HEK293 (cell line): ENCODE data around the gene PKP4.

Experiments used
- CTCF ChIA-PET: fragments of 350-600 bp; formaldehyde crosslinking; extraction: SDS; loops from one replicate; lab custom pipeline; 2021; ENCODE audit warnings: antibody characterized with exemption; lab: Yijun Ruan, JAX
- POLR2A ChIA-PET: fragments of 300-600 bp; formaldehyde crosslinking; extraction: SDS; loops from one replicate; lab custom pipeline; 2020; ENCODE audit warnings: antibody characterized with exemption, inconsistent platforms; lab: Yijun Ruan, JAX
- H3K27ac ChIP-seq: fragments of 200-500 bp; sonication (Bioruptor generic); 2 replicates; pipeline ENCODE4 v1.5.1; 2014; ENCODE audit warnings: low read depth, low read length, control low read depth, inconsistent platforms; ENCODE audit errors: extremely low read depth
- H3K36me3 ChIP-seq, 2 experiments: fragments of 200-500 bp in 1 of 2; sonication (Bioruptor generic) in 1 of 2; 1 replicate in 1 of 2; 2 replicates in 1 of 2; pipeline ENCODE4 v1.5.1; 2014 to 2017; ENCODE audit warnings: inconsistent platforms in 2 of 2, low read length in 2 of 2; ENCODE audit not compliant: control insufficient read depth in 2 of 2, insufficient read depth in 1 of 2
- H3K4me1 ChIP-seq: fragments of 200-500 bp; sonication (Bioruptor generic); 2 replicates; pipeline ENCODE4 v1.5.1; 2014; ENCODE audit warnings: mild to moderate bottlenecking, low read length, inconsistent platforms; ENCODE audit not compliant: control insufficient read depth, insufficient read depth
- H3K4me3 ChIP-seq: 2 replicates; pipeline ENCODE4 v1.5.1; 2011; ENCODE audit warnings: low read depth, mild to moderate bottlenecking, control low read depth, low read length, moderate library complexity
- H3K9me3 ChIP-seq: fragments of 200-500 bp; sonication (Bioruptor generic); 2 replicates; pipeline ENCODE4 v1.5.1; 2014; ENCODE audit warnings: low read depth, low read length, inconsistent platforms; ENCODE audit not compliant: control insufficient read depth, insufficient read depth
- GLI2 ChIP-seq: fragments of 450-650 bp; formaldehyde crosslinking; IDR thresholded peaks from 2 replicates; pipeline ENCODE4; 2017; ENCODE audit warnings: missing biosample characterization, missing genetic modification characterization, low read depth, borderline replicate concordance
- HIC1 ChIP-seq: fragments of 450-650 bp; formaldehyde crosslinking; IDR thresholded peaks from 2 replicates; pipeline ENCODE4 v1.5.1; 2016; ENCODE audit warnings: missing biosample characterization, missing genetic modification characterization
- SCRT2 ChIP-seq: fragments of 450-650 bp; formaldehyde crosslinking; IDR thresholded peaks from 2 replicates; pipeline ENCODE4 v1.5.1; 2016; ENCODE audit warnings: missing biosample characterization, missing genetic modification characterization
- TCF7L2 ChIP-seq: IDR thresholded peaks from 2 replicates; pipeline ENCODE4 v1.6.1; 2011; ENCODE audit warnings: low read depth, mild to moderate bottlenecking, inconsistent platforms, low read length, moderate library complexity, borderline replicate concordance
- ZFP41 ChIP-seq: fragments of 450-650 bp; formaldehyde crosslinking; IDR thresholded peaks from 2 replicates; pipeline ENCODE4 v1.5.1; 2016; ENCODE audit warnings: missing biosample characterization, missing genetic modification characterization, borderline replicate concordance
- ZNF138 ChIP-seq: fragments of 450-650 bp; formaldehyde crosslinking; IDR thresholded peaks from 2 replicates; pipeline ENCODE4 v1.5.1; 2016; ENCODE audit warnings: missing biosample characterization, missing genetic modification characterization, borderline replicate concordance
- ZNF148 ChIP-seq: fragments of 450-650 bp; formaldehyde crosslinking; IDR thresholded peaks from 2 replicates; pipeline ENCODE4 v1.5.0; 2017; ENCODE audit warnings: missing biosample characterization, missing genetic modification characterization, borderline replicate concordance
- ZNF292 ChIP-seq: fragments of 450-650 bp; formaldehyde crosslinking; IDR thresholded peaks from 2 replicates; pipeline ENCODE4 v1.5.1; 2016; ENCODE audit warnings: low read depth, missing biosample characterization, missing genetic modification characterization, borderline replicate concordance
- ZNF560 ChIP-seq: fragments of 450-650 bp; formaldehyde crosslinking; IDR thresholded peaks from 2 replicates; pipeline ENCODE4 v1.5.1; 2017; ENCODE audit warnings: missing biosample characterization, missing genetic modification characterization, borderline replicate concordance
- TF ChIP-seq, protein P1 (sequence below): fragments of 450-650 bp; formaldehyde crosslinking; IDR thresholded peaks from 2 replicates; pipeline ENCODE4 v1.5.1; 2016; ENCODE audit warnings: missing biosample characterization, missing genetic modification characterization, low read depth
- TF ChIP-seq, protein P2 (sequence below): fragments of 450-650 bp; formaldehyde crosslinking; IDR thresholded peaks from 2 replicates; pipeline ENCODE4 v1.5.1; 2016; ENCODE audit warnings: missing biosample characterization, missing genetic modification characterization
- TF ChIP-seq, protein P3 (sequence below): fragments of 450-650 bp; formaldehyde crosslinking; IDR thresholded peaks from 2 replicates; pipeline ENCODE4 v1.5.1; 2016; ENCODE audit warnings: missing biosample characterization, missing genetic modification characterization, low read depth

PKP4 gene

GRCh38 chr2:158729451-158729850, 272.7 kb downstream of the PKP4 start:
- POLR2A ChIA-PET, result no interaction called here
- no peak overlapping the region for H3K4me3 ChIP-seq
- H3K4me1 ChIP-seq, result peaks cover 5% of the 10 kb centered on the region; the same call in 1 of the 2 replicates
- H3K36me3 ChIP-seq, result no peaks in the 10 kb centered on the region
- no peak overlapping the region for H3K27ac ChIP-seq
- TF ChIP-seq, protein P1, sequence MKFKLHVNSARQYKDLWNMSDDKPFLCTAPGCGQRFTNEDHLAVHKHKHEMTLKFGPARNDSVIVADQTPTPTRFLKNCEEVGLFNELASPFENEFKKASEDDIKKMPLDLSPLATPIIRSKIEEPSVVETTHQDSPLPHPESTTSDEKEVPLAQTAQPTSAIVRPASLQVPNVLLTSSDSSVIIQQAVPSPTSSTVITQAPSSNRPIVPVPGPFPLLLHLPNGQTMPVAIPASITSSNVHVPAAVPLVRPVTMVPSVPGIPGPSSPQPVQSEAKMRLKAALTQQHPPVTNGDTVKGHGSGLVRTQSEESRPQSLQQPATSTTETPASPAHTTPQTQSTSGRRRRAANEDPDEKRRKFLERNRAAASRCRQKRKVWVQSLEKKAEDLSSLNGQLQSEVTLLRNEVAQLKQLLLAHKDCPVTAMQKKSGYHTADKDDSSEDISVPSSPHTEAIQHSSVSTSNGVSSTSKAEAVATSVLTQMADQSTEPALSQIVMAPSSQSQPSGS (tag by site-specific recombination), result no peak
- TF ChIP-seq ZNF560 (no peak), GLI2 (tag by site-specific recombination) (no peak), ZFP41 (tag by site-specific recombination) (no peak), ZNF292 (no peak), SCRT2 (no peak), ZNF148 (tag by site-specific recombination) (no peak), HIC1 (tag by site-specific recombination) (no peak), TCF7L2 (no peak), ZNF138 (no peak)
- TF ChIP-seq, protein P2, sequence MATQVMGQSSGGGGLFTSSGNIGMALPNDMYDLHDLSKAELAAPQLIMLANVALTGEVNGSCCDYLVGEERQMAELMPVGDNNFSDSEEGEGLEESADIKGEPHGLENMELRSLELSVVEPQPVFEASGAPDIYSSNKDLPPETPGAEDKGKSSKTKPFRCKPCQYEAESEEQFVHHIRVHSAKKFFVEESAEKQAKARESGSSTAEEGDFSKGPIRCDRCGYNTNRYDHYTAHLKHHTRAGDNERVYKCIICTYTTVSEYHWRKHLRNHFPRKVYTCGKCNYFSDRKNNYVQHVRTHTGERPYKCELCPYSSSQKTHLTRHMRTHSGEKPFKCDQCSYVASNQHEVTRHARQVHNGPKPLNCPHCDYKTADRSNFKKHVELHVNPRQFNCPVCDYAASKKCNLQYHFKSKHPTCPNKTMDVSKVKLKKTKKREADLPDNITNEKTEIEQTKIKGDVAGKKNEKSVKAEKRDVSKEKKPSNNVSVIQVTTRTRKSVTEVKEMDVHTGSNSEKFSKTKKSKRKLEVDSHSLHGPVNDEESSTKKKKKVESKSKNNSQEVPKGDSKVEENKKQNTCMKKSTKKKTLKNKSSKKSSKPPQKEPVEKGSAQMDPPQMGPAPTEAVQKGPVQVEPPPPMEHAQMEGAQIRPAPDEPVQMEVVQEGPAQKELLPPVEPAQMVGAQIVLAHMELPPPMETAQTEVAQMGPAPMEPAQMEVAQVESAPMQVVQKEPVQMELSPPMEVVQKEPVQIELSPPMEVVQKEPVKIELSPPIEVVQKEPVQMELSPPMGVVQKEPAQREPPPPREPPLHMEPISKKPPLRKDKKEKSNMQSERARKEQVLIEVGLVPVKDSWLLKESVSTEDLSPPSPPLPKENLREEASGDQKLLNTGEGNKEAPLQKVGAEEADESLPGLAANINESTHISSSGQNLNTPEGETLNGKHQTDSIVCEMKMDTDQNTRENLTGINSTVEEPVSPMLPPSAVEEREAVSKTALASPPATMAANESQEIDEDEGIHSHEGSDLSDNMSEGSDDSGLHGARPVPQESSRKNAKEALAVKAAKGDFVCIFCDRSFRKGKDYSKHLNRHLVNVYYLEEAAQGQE (tag by site-specific recombination), result no peak
- TF ChIP-seq, protein P3, sequence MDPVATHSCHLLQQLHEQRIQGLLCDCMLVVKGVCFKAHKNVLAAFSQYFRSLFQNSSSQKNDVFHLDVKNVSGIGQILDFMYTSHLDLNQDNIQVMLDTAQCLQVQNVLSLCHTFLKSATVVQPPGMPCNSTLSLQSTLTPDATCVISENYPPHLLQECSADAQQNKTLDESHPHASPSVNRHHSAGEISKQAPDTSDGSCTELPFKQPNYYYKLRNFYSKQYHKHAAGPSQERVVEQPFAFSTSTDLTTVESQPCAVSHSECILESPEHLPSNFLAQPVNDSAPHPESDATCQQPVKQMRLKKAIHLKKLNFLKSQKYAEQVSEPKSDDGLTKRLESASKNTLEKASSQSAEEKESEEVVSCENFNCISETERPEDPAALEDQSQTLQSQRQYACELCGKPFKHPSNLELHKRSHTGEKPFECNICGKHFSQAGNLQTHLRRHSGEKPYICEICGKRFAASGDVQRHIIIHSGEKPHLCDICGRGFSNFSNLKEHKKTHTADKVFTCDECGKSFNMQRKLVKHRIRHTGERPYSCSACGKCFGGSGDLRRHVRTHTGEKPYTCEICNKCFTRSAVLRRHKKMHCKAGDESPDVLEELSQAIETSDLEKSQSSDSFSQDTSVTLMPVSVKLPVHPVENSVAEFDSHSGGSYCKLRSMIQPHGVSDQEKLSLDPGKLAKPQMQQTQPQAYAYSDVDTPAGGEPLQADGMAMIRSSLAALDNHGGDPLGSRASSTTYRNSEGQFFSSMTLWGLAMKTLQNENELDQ, result no peak
- CTCF ChIA-PET, result interaction anchor here (1.2 kb wide), 1 partner anchor 550 kb away, joined by 3 read pairs; no protein-coding TSS in a partner anchor
- H3K9me3 ChIP-seq, result no peaks in the 10 kb centered on the region
